Adrenal gland (tissue), 5 donors: ENCODE data around the gene CENPP.

Experiments used
- POLR2A ChIP-seq, 2 donors: fragments of 450-650 bp; IDR thresholded peaks; one replicate each; pipeline ENCODE4 v1.6.1; 2017; ENCODE audit warnings: antibody characterized with exemption in 2 of 2, mild to moderate bottlenecking in 2 of 2, moderate library complexity in 1 of 2
- TF ChIP-seq, protein P1 (sequence below), 6 experiments: fragments of 450-650 bp in 4 of 6; fragments of 200-600 bp in 2 of 6; sonication (generic) in 1 of 6; IDR thresholded peaks; 1 replicate in 5 of 6; 2 replicates in 1 of 6; pipeline versions ENCODE4 v1.5.1 to v1.8.0; 2016 to 2021; ENCODE audit warnings: antibody characterized with exemption in 6 of 6, mild to moderate bottlenecking in 2 of 6, moderate library complexity in 1 of 6
- donor health status: DM: no; HTN: no; CAD: no.

DNA sequence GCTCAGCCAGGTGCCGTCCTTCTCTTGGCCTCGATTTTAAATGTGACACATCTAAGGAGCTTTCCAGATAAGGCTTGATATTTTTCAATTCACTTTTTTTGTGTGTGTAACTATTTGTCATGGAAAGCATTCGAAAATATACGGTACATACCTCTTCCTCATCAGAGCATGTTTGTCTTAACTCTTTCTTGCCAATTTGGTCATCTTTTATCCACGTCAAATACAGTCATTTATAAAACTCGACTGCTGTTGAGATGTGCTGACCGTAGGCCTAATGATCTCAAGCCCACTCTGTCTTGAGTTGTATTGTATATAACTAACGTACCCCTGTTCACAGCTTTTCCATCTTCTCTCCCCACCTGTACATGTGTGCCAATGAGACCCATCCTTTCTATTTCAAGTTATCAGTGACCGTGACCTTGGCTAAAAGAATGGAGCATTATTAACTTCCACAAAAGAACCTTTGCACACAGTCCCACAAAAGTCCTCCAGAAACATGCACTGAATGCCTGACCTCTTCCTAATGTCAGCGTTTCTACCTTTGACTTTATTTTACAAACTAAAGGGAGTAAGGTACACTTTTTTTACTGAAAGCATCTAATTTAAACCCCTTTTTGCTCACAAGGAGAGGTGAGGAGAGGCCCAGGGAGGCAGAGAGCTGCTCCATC is 282.6 kb downstream of the CENPP start:
- TF ChIP-seq POLR2A (IDR thresholded peaks at IDR 0.05): no peak
- TF ChIP-seq, protein P1, sequence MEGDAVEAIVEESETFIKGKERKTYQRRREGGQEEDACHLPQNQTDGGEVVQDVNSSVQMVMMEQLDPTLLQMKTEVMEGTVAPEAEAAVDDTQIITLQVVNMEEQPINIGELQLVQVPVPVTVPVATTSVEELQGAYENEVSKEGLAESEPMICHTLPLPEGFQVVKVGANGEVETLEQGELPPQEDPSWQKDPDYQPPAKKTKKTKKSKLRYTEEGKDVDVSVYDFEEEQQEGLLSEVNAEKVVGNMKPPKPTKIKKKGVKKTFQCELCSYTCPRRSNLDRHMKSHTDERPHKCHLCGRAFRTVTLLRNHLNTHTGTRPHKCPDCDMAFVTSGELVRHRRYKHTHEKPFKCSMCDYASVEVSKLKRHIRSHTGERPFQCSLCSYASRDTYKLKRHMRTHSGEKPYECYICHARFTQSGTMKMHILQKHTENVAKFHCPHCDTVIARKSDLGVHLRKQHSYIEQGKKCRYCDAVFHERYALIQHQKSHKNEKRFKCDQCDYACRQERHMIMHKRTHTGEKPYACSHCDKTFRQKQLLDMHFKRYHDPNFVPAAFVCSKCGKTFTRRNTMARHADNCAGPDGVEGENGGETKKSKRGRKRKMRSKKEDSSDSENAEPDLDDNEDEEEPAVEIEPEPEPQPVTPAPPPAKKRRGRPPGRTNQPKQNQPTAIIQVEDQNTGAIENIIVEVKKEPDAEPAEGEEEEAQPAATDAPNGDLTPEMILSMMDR (IDR thresholded peaks at IDR 0.05): no peak
